ENCODE results near the gene MT1X.

GRCh38 chr16:56634715-56635440 lies 47.4 kb upstream of the MT1X start:
- no peak for TF ChIP-seq CTCF (tag by site-specific recombination; IDR thresholded peaks at IDR 0.05)
- TF ChIP-seq SALL2 (tag by site-specific recombination; IDR thresholded peaks at IDR 0.05; ENCODE audit: borderline replicate concordance), result no peak
- no peak for TF ChIP-seq ZNF18 (tag by site-specific recombination; IDR thresholded peaks at IDR 0.05)
- TF ChIP-seq REST (tag by site-specific recombination; IDR thresholded peaks at IDR 0.05), result no peak
- TF ChIP-seq ZBTB21 (tag by site-specific recombination; IDR thresholded peaks at IDR 0.05), result no peak
- no peak for TF ChIP-seq ZFP69B (tag by site-specific recombination; IDR thresholded peaks at IDR 0.05)
- TF ChIP-seq ZBTB8A (tag by site-specific recombination; IDR thresholded peaks at IDR 0.05), result no peak
- no peak for TF ChIP-seq ZNF19 (tag by site-specific recombination; IDR thresholded peaks at IDR 0.05; ENCODE audit: low read depth)
- TF ChIP-seq ZNF202 (tag by site-specific recombination; IDR thresholded peaks at IDR 0.05; ENCODE audit: borderline replicate concordance), result no peak
- TF ChIP-seq ZNF394 (tag by site-specific recombination; IDR thresholded peaks at IDR 0.05; ENCODE audit: borderline replicate concordance), result no peak
- no peak for TF ChIP-seq ZNF302 (tag by site-specific recombination; IDR thresholded peaks at IDR 0.05; ENCODE audit: low read depth)
- no peak for TF ChIP-seq ZNF707 (tag by site-specific recombination; IDR thresholded peaks at IDR 0.05)
